WTC11 (cell line): ENCODE results near the gene SPNS2. TPM values are rescaled to one million over a fixed set of nuclear protein-coding genes. Genes with fewer than 3 reads are reported as not detected.

Experiments
- ATAC-seq: fragments of 200-7000 bp; cut with Tn5 transposase; 2 replicates; pipeline ENCODE4 v1.10.0; 2021; ENCODE audit warnings: mild to moderate bottlenecking, moderate library complexity
- CTCF ChIA-PET: fragments of 300-600 bp; sonication (Branson Sonifier 250); formaldehyde crosslinking; loops from one replicate; lab custom pipeline; 2021; ENCODE audit warnings: antibody characterized with exemption; lab: Charles Lee
- POLR2A ChIA-PET: fragments of 350-600 bp; sonication (Branson Sonifier 250); formaldehyde crosslinking; loops from one replicate; lab custom pipeline; 2021; ENCODE audit warnings: antibody characterized with exemption; lab: Charles Lee
- DNase-seq: peaks from one replicate; pipeline ENCODE4 v3.0.0; 2021; ENCODE audit warnings: low spot score
- H3K27ac Mint-ChIP-seq: 2 replicates; pipeline ENCODE4 v1.8.0; 2021; ENCODE audit warnings: mixed read lengths
- H3K27me3 Mint-ChIP-seq: 2 replicates; pipeline ENCODE4 v1.8.0; 2021; ENCODE audit warnings: low read depth, mild to moderate bottlenecking, moderate library complexity, mixed read lengths
- H3K36me3 Mint-ChIP-seq: 2 replicates; pipeline ENCODE4 v1.8.0; 2021; ENCODE audit warnings: mixed read lengths
- H3K4me1 Mint-ChIP-seq: 2 replicates; pipeline ENCODE4 v1.8.0; 2022; ENCODE audit warnings: mixed read lengths
- H3K4me3 Mint-ChIP-seq: 2 replicates; pipeline ENCODE4 v1.8.0; 2021; ENCODE audit warnings: mild to moderate bottlenecking, moderate library complexity, mixed read lengths
- H3K9me3 Mint-ChIP-seq: 2 replicates; pipeline ENCODE4 v1.8.0; 2021; ENCODE audit warnings: mixed read lengths
- AFF4 ChIP-seq: sonication (generic); formaldehyde crosslinking; IDR thresholded peaks from 2 replicates; pipeline ENCODE4 v1.8.1; 2023; ENCODE audit warnings: mild to moderate bottlenecking, missing genetic modification reagents, borderline replicate concordance
- AR ChIP-seq: fragments of 250-450 bp; sonication (Bioruptor Pico); IDR thresholded peaks from 2 replicates; pipeline ENCODE4 v1.9.0; 2021; ENCODE audit warnings: mild to moderate bottlenecking
- E2F1 ChIP-seq: sonication (generic); formaldehyde crosslinking; IDR thresholded peaks from 2 replicates; pipeline ENCODE4 v1.8.0; 2022; ENCODE audit warnings: mild to moderate bottlenecking, missing genetic modification reagents
- E2F4 ChIP-seq: sonication (generic); formaldehyde crosslinking; IDR thresholded peaks from 2 replicates; pipeline ENCODE4 v1.8.1; 2022; ENCODE audit warnings: low read depth, mild to moderate bottlenecking, moderate library complexity, missing genetic modification reagents, borderline replicate concordance
- FOXK1 ChIP-seq: sonication (generic); formaldehyde crosslinking; IDR thresholded peaks from 2 replicates; pipeline ENCODE4 v1.8.0; 2022; ENCODE audit warnings: mild to moderate bottlenecking, moderate library complexity, missing genetic modification reagents
- HMGXB4 ChIP-seq: sonication (generic); formaldehyde crosslinking; IDR thresholded peaks from 2 replicates; pipeline ENCODE4 v1.8.1; 2023; ENCODE audit warnings: mild to moderate bottlenecking, moderate library complexity, missing genetic modification reagents
- KAT7 ChIP-seq: sonication (generic); formaldehyde crosslinking; IDR thresholded peaks from 2 replicates; pipeline ENCODE4 v1.8.1; 2023; ENCODE audit warnings: missing genetic modification reagents, mild to moderate bottlenecking, borderline replicate concordance
- MLX ChIP-seq: sonication (generic); formaldehyde crosslinking; IDR thresholded peaks from 2 replicates; pipeline ENCODE4 v1.8.1; 2023; ENCODE audit warnings: mild to moderate bottlenecking, missing genetic modification reagents, moderate library complexity
- MYBL2 ChIP-seq: sonication (generic); formaldehyde crosslinking; IDR thresholded peaks from 2 replicates; pipeline ENCODE4 v1.8.1; 2023; ENCODE audit warnings: mild to moderate bottlenecking, moderate library complexity, missing genetic modification reagents
- NFYB ChIP-seq: sonication (generic); formaldehyde crosslinking; conservative IDR thresholded peaks from 2 replicates; pipeline ENCODE4 v1.8.0; 2022; ENCODE audit warnings: low read depth, missing genetic modification reagents
- NR2C2 ChIP-seq: sonication (generic); formaldehyde crosslinking; IDR thresholded peaks from 2 replicates; pipeline ENCODE4 v1.8.0; 2022; ENCODE audit warnings: mild to moderate bottlenecking, missing genetic modification reagents
- NR3C1 ChIP-seq: sonication (generic); formaldehyde crosslinking; conservative IDR thresholded peaks from 2 replicates; pipeline ENCODE4 v1.8.1; 2023; ENCODE audit warnings: low read depth, mild to moderate bottlenecking, missing genetic modification reagents
- TEAD4 ChIP-seq: sonication (generic); formaldehyde crosslinking; IDR thresholded peaks from 2 replicates; pipeline ENCODE4 v1.8.0; 2022; ENCODE audit warnings: mild to moderate bottlenecking, missing genetic modification reagents
- TP53 ChIP-seq: sonication (generic); formaldehyde crosslinking; IDR thresholded peaks from 2 replicates; pipeline ENCODE4 v1.8.1; 2023; ENCODE audit warnings: mild to moderate bottlenecking, missing genetic modification reagents
- ZBTB21 ChIP-seq: sonication (generic); formaldehyde crosslinking; IDR thresholded peaks from 2 replicates; pipeline ENCODE4 v1.8.1; 2023; ENCODE audit warnings: mild to moderate bottlenecking, missing genetic modification reagents, borderline replicate concordance
- ZNF138 ChIP-seq: sonication (generic); formaldehyde crosslinking; conservative IDR thresholded peaks from 2 replicates; pipeline ENCODE4 v1.8.1; 2022; ENCODE audit warnings: mild to moderate bottlenecking, moderate library complexity, missing genetic modification reagents
- ZNF317 ChIP-seq: sonication (generic); formaldehyde crosslinking; IDR thresholded peaks from 2 replicates; pipeline ENCODE4 v1.8.1; 2023; ENCODE audit warnings: low read depth, mild to moderate bottlenecking, moderate library complexity, missing genetic modification reagents, borderline replicate concordance
- ZNF423 ChIP-seq: fragments of 250-450 bp; sonication (Bioruptor Pico); IDR thresholded peaks from 2 replicates; pipeline ENCODE4 v2.1.2; 2022; ENCODE audit warnings: mild to moderate bottlenecking, moderate library complexity
- ZNF512 ChIP-seq: sonication (generic); formaldehyde crosslinking; IDR thresholded peaks from 2 replicates; pipeline ENCODE4 v1.8.1; 2022; ENCODE audit warnings: missing genetic modification reagents, borderline replicate concordance
- total RNA-seq: library from RNA; stranded (reverse); gene quantifications from 3 replicates; pipeline ENCODE4 v1.2.3, GENCODE V29; 2021

The SPNS2 gene
- total RNA-seq, 1 experiment from 2014 or later, result 0.87 TPM

GRCh38 chr17:4479340-4479981 lies 19.2 kb upstream of the SPNS2 start:
- no peak overlapping the region for H3K27ac Mint-ChIP-seq
- no peaks in the 10 kb centered on the region for H3K27me3 Mint-ChIP-seq
- DNase-seq, result no peak
- TF ChIP-seq AFF4 (CRISPR knock-in tag) (no peak), MYBL2 (CRISPR knock-in tag) (no peak)
- ATAC-seq, result no peak
- H3K4me3 Mint-ChIP-seq, result no peak overlapping the region
- ChIA-PET POLR2A (no interaction called here), CTCF (interaction anchor here (1.6 to 1.9 kb wide), 2 partner anchors 19 to 59 kb away, joined by 4 to 8 read pairs; partner anchors contain the start of gene SPNS2)
- peaks cover 7% of the 10 kb centered on the region for H3K4me1 Mint-ChIP-seq
- H3K36me3 Mint-ChIP-seq, result no peaks in the 10 kb centered on the region
- H3K9me3 Mint-ChIP-seq, result no peaks in the 10 kb centered on the region

GRCh38 chr17:4479982-4480751 lies 18.5 kb upstream of the SPNS2 start:
- DNase-seq, result no peak
- Mint-ChIP-seq H3K27me3 (no peaks in the 10 kb centered on the region), H3K9me3 (no peaks in the 10 kb centered on the region), H3K4me1 (peaks cover 7% of the 10 kb centered on the region), H3K4me3 (no peak overlapping the region), H3K36me3 (no peaks in the 10 kb centered on the region), H3K27ac (no peak overlapping the region)
- ChIA-PET CTCF (interaction anchor here (0.8 to 1.9 kb wide), 3 partner anchors 18 to 59 kb away, joined by 4 to 8 read pairs (median 4); partner anchors contain the start of gene SPNS2), POLR2A (no interaction called here)
- no peak for ATAC-seq
- no peak for TF ChIP-seq ZNF423
- TF ChIP-seq FOXK1 (CRISPR knock-in tag), result no peak
- no peak for TF ChIP-seq NFYB (CRISPR knock-in tag)
- TF ChIP-seq TP53, result no peak
- no peak for TF ChIP-seq E2F4 (CRISPR knock-in tag)
- TF ChIP-seq HMGXB4 (CRISPR knock-in tag), result no peak
- no peak for TF ChIP-seq ZNF317 (CRISPR knock-in tag)
- no peak for TF ChIP-seq NR3C1 (CRISPR knock-in tag)
- TF ChIP-seq ZNF512, result no peak
- TF ChIP-seq AR, result no peak
- no peak for TF ChIP-seq TEAD4 (CRISPR knock-in tag)
- TF ChIP-seq KAT7, result no peak
- no peak for TF ChIP-seq MLX (CRISPR knock-in tag)
- no peak for TF ChIP-seq E2F1 (CRISPR knock-in tag)
- TF ChIP-seq ZBTB21 (CRISPR knock-in tag), result no peak
- no peak for TF ChIP-seq NR2C2 (CRISPR knock-in tag)
- TF ChIP-seq ZNF138 (CRISPR knock-in tag), result no peak
